HepG2 (cell line): ENCODE data around the gene HOXA7. TPM values are rescaled to one million over a fixed set of nuclear protein-coding genes. Genes with fewer than 3 reads are reported as not detected.
A peak's percentile ranks its signal among the peaks of the same experiment; 100 is the strongest.

Experiments used
- AGO1 ChIP-seq: fragments of 200-400 bp; formaldehyde crosslinking; IDR thresholded peaks from 2 replicates; pipeline ENCODE4 v1.6.1; 2017; ENCODE audit warnings: mild to moderate bottlenecking, low read depth, low read length, moderate library complexity; ENCODE audit not compliant: poor library complexity, severe bottlenecking
- ELF4 ChIP-seq: sonication (generic); formaldehyde crosslinking; IDR thresholded peaks from 2 replicates; pipeline ENCODE4 v1.5.0; 2020; ENCODE audit warnings: missing genetic modification reagents, mild to moderate bottlenecking, moderate library complexity, borderline replicate concordance
- HDAC1 ChIP-seq: sonication (generic); formaldehyde crosslinking; IDR thresholded peaks from 2 replicates; pipeline ENCODE4 v1.5.1; 2020; ENCODE audit warnings: mild to moderate bottlenecking, missing genetic modification reagents
- HIVEP1 ChIP-seq: sonication (generic); formaldehyde crosslinking; IDR thresholded peaks from 2 replicates; pipeline ENCODE4 v1.4.0; 2020; ENCODE audit warnings: mild to moderate bottlenecking, missing genetic modification reagents
- NR0B2 ChIP-seq: sonication (generic); formaldehyde crosslinking; IDR thresholded peaks from 2 replicates; pipeline ENCODE4 v1.4.0; 2020; ENCODE audit warnings: mild to moderate bottlenecking, missing genetic modification reagents
- PBX2 ChIP-seq: IDR thresholded peaks from 2 replicates; pipeline ENCODE4 v1.6.1; 2016; ENCODE audit warnings: control low read depth
- PRDM10 ChIP-seq: sonication (generic); formaldehyde crosslinking; IDR thresholded peaks from 2 replicates; pipeline ENCODE4 v1.4.0; 2020; ENCODE audit warnings: low read depth, missing genetic modification reagents
- RCOR2 ChIP-seq: IDR thresholded peaks from 2 replicates; pipeline ENCODE4 v1.6.1; 2016; ENCODE audit warnings: missing biosample characterization, missing genetic modification reagents
- SNAPC2 ChIP-seq: sonication (generic); formaldehyde crosslinking; IDR thresholded peaks from 2 replicates; pipeline ENCODE4 v1.8.1; 2022; ENCODE audit warnings: mild to moderate bottlenecking, missing genetic modification reagents
- TCF7L2 ChIP-seq: IDR thresholded peaks from 2 replicates; pipeline ENCODE4 v1.6.1; 2011; ENCODE audit warnings: mild to moderate bottlenecking, low read depth, low read length, moderate library complexity
- TFDP2 ChIP-seq: sonication (generic); formaldehyde crosslinking; IDR thresholded peaks from 2 replicates; pipeline ENCODE4 v1.4.0; 2020; ENCODE audit warnings: missing genetic modification reagents
- ZC3H4 ChIP-seq: sonication (generic); formaldehyde crosslinking; IDR thresholded peaks from 2 replicates; pipeline ENCODE4 v1.4.0; 2020; ENCODE audit warnings: missing genetic modification reagents, borderline replicate concordance
- ZMYM2 ChIP-seq: sonication (generic); formaldehyde crosslinking; IDR thresholded peaks from 2 replicates; pipeline ENCODE4 v1.8.0; 2022; ENCODE audit warnings: mild to moderate bottlenecking, missing genetic modification reagents
- ZNF275 ChIP-seq: sonication (generic); formaldehyde crosslinking; IDR thresholded peaks from 2 replicates; pipeline ENCODE4 v1.8.0; 2022; ENCODE audit warnings: missing genetic modification reagents, mild to moderate bottlenecking, inconsistent platforms, borderline replicate concordance
- ZNF354B ChIP-seq: sonication (generic); formaldehyde crosslinking; IDR thresholded peaks from 2 replicates; pipeline ENCODE4 v1.8.0; 2022; ENCODE audit warnings: mild to moderate bottlenecking, missing genetic modification reagents
- ZNF605 ChIP-seq: sonication (generic); formaldehyde crosslinking; IDR thresholded peaks from 2 replicates; pipeline ENCODE4 v1.8.0; 2022; ENCODE audit warnings: mild to moderate bottlenecking, missing genetic modification reagents
- ZNF83 ChIP-seq: sonication (generic); formaldehyde crosslinking; IDR thresholded peaks from 2 replicates; pipeline ENCODE4 v1.4.0; 2020; ENCODE audit warnings: missing genetic modification reagents, mild to moderate bottlenecking, borderline replicate concordance
- ZNF891 ChIP-seq: sonication (generic); formaldehyde crosslinking; IDR thresholded peaks from 2 replicates; pipeline ENCODE4 v1.5.0; 2020; ENCODE audit warnings: mild to moderate bottlenecking, missing genetic modification reagents
- polyA plus RNA-seq, 8 experiments: library from polyadenylated mRNA; depleted of rRNA in 3 of 8; stranded (reverse) in 7 of 8; unstranded in 1 of 8; fragments of >200 nt; fragmentation: Illumina TruSeq in 4 of 8; extraction: Trizol in 4 of 8; gene quantifications; 2 replicates each; pipeline versions ENCODE4 v1.2.1 to v1.2.3, GENCODE V29; 2011 to 2016; ENCODE audit warnings: low read depth in 4 of 8, missing spikeins in 1 of 8, mixed read lengths in 1 of 8; ENCODE audit not compliant: insufficient read depth in 1 of 8
- total RNA-seq, 5 experiments: library from RNA; depleted of rRNA; stranded (reverse); fragments of >200 nt; fragmentation: Illumina TruSeq; extraction: Trizol; gene quantifications; 2 replicates each; pipeline ENCODE4 v1.2.3, GENCODE V29; 2016; ENCODE audit warnings: low read depth in 1 of 5
- TF ChIP-seq, protein P1 (sequence below): IDR thresholded peaks from 2 replicates; pipeline ENCODE4 v1.6.1; 2016; ENCODE audit warnings: missing biosample characterization, missing genetic modification reagents, low read depth

The HOXA7 gene
- total and polyA plus RNA-seq, 2 of the 13 experiments (the other 11 are each of a cell fraction or from before 2014, with no cell fraction given) = 0.05 TPM; not detected in 1

- 0 out of 2 replicates have a peak, but pooled peaks have one; percentile 27 for TF ChIP-seq NR0B2 (CRISPR knock-in tag)
- TF ChIP-seq TCF7L2 = no peak
- peak; percentile 61; the same call in 1 of the 2 replicates for TF ChIP-seq ZMYM2 (CRISPR knock-in tag)
- no peak; the same call in 1 of the 2 replicates for TF ChIP-seq PRDM10 (CRISPR knock-in tag)
- TF ChIP-seq PBX2 (CRISPR knock-in tag) = no peak
- peak; percentile 78; the same call in 1 of the 2 replicates for TF ChIP-seq SNAPC2 (CRISPR knock-in tag)
- peak; percentile 91 for TF ChIP-seq TFDP2
- no peak; the same call in 1 of the 2 replicates for TF ChIP-seq ZNF275
- no peak for TF ChIP-seq RCOR2 (CRISPR knock-in tag)
- TF ChIP-seq ZNF891 (CRISPR knock-in tag) = no peak
- no peak for TF ChIP-seq ZNF83
- TF ChIP-seq AGO1 = peak; percentile 11
- peak; percentile 69; the same call in 1 of the 2 replicates for TF ChIP-seq ZNF605 (CRISPR knock-in tag)
- TF ChIP-seq ZC3H4 (CRISPR knock-in tag) = no peak; the same call in 1 of the 2 replicates
- TF ChIP-seq, protein P1, sequence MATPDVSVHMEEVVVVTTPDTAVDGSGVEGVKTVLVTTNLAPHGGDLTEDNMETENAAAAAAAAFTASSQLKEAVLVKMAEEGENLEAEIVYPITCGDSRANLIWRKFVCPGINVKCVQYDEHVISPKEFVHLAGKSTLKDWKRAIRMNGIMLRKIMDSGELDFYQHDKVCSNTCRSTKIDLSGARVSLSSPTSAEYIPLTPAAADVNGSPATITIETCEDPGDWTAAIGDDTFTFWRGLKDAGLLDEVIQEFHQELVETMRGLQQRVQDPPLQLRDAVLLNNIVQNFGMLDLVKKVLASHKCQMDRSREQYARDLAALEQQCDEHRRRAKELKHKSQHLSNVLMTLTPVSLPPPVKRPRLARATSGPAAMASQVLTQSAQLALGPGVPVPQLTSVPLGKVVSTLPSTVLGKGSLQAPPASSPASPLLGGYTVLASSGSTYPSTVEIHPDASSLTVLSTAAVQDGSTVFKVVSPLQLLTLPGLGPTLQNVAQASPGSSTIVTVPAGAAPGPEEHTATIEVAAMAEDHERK (CRISPR knock-in tag) = no peak
- no peak for TF ChIP-seq ZNF354B (CRISPR knock-in tag)
- peak; percentile 69; the same call in 1 of the 2 replicates for TF ChIP-seq HIVEP1 (CRISPR knock-in tag)
- peak; percentile 41; the same call in 1 of the 2 replicates for TF ChIP-seq ELF4
- peak; percentile 95 for TF ChIP-seq HDAC1 (CRISPR knock-in tag)
These were observed 25.7 kb downstream of the HOXA7 start, which contains the start of gene HOXA4 (continued) for GRCh38 chr7:27130540-27131389.
